GM12875 (cell line): ENCODE results near the gene FAM222A.

Source experiments
- H3K4me3 ChIP-seq: one replicate; pipeline ENCODE4 v1.5.1; 2011; ENCODE audit warnings: low read depth, low read length, control low read depth
- CTCF ChIP-seq: IDR thresholded peaks from 2 replicates; pipeline ENCODE4 v1.5.1; 2011; ENCODE audit warnings: low read depth, mild to moderate bottlenecking, control low read depth, inconsistent platforms, low read length, moderate library complexity, borderline replicate concordance; ENCODE audit not compliant: insufficient read depth

FAM222A gene

GRCh38 chr12:109803678-109804077 lies 90.1 kb downstream of the FAM222A start:
- no peak for TF ChIP-seq CTCF
- H3K4me3 ChIP-seq, result no peak overlapping the region

- no peak overlapping the region for H3K4me3 ChIP-seq
- TF ChIP-seq CTCF, result peak; percentile 96
These were observed 91.5 kb downstream of the FAM222A start for GRCh38 chr12:109804820-109805761.

- TF ChIP-seq CTCF, result no peak
- H3K4me3 ChIP-seq, result no peak overlapping the region
These were observed 94.5 kb downstream of the FAM222A start for GRCh38 chr12:109807954-109808643.

GRCh38 chr12:109808876-109809646 lies 95.4 kb downstream of the FAM222A start:
- no peak for TF ChIP-seq CTCF
- no peak overlapping the region for H3K4me3 ChIP-seq

- no peak overlapping the region for H3K4me3 ChIP-seq
- TF ChIP-seq CTCF, result no peak
These were observed 97.5 kb downstream of the FAM222A start for GRCh38 chr12:109810954-109811623.

- TF ChIP-seq CTCF, result no peak
- no peak overlapping the region for H3K4me3 ChIP-seq
These were observed 98.0 kb downstream of the FAM222A start for GRCh38 chr12:109811624-109811995.
